Kidney (tissue), 22 donors: ENCODE measurements around the gene SPINK2. TPM values are rescaled to one million over a fixed set of nuclear protein-coding genes. Genes with fewer than 3 reads are reported as not detected.

Experiments used
- DNase-seq, 5 donors: peaks; one replicate each; pipeline ENCODE4 v3.0.0-alpha.2; 2013 to 2020
- FAIRE-seq: peaks from 2 replicates; lab custom pipeline; 2012; peaks lifted over from hg19 to GRCh38; lab: Jason Lieb, UNC
- H3K27ac ChIP-seq, 2 donors: one replicate each; pipeline ENCODE4 v1.7.0; 2013; ENCODE audit warnings: low read depth in 2 of 2, low read length in 2 of 2, inconsistent platforms in 1 of 2
- H3K27me3 ChIP-seq: one replicate; pipeline ENCODE4 v1.7.1; 2013; ENCODE audit warnings: low read length, inconsistent platforms; ENCODE audit not compliant: control insufficient read depth, insufficient read depth
- H3K36me3 ChIP-seq, 3 donors: one replicate each; pipeline versions ENCODE4 v1.7.0 to v1.7.1; 2013; ENCODE audit warnings: low read length in 3 of 3, control low read depth in 1 of 3, inconsistent platforms in 1 of 3; ENCODE audit not compliant: insufficient read depth in 3 of 3, control insufficient read depth in 2 of 3
- H3K4me1 ChIP-seq, 3 donors: one replicate each; pipeline versions ENCODE4 v1.7.0 to v1.7.1; 2013; ENCODE audit warnings: low read length in 3 of 3, inconsistent platforms in 1 of 3, low read depth in 1 of 3; ENCODE audit not compliant: control insufficient read depth in 2 of 3, insufficient read depth in 2 of 3
- H3K4me3 ChIP-seq, 3 donors: one replicate each; pipeline versions ENCODE4 v1.7.0 to v1.8.1; 2013; ENCODE audit warnings: low read length in 3 of 3, control low read depth in 1 of 3, inconsistent platforms in 1 of 3
- H3K9ac ChIP-seq, 3 donors: one replicate each; pipeline versions ENCODE4 v1.7.0 to v1.7.1; 2013; ENCODE audit warnings: low read length in 3 of 3, control low read depth in 1 of 3, inconsistent platforms in 1 of 3
- H3K9me3 ChIP-seq, 3 donors: one replicate each; pipeline versions ENCODE4 v1.7.0 to v1.7.1; 2013; ENCODE audit warnings: low read length in 3 of 3, control low read depth in 1 of 3, inconsistent platforms in 1 of 3; ENCODE audit not compliant: control insufficient read depth in 2 of 3, insufficient read depth in 1 of 3
- CTCF ChIP-seq: IDR thresholded peaks from 3 replicates; pipeline ENCODE4 v1.5.1; 2012; ENCODE audit warnings: mild to moderate bottlenecking, moderate library complexity, borderline replicate concordance; ENCODE audit not compliant: insufficient read depth; ENCODE audit errors: extremely low read depth
- intact Hi-C: fragments of 100-400 bp; cut with DNase I; formaldehyde crosslinking; loops from one replicate; pipeline ENCODE4 v1.11.1; 2022
- long read RNA-seq, 10 donors: library from polyadenylated mRNA in 1 of 10; unstranded in 1 of 10; transcript quantifications; one replicate each; pipeline ENCODE4 v2.0.0 and lab custom pipeline, GENCODE V29; 2021 to 2026
- polyA plus RNA-seq: library from polyadenylated mRNA; stranded (reverse); fragments of 350-450 nt; fragmentation: Illumina TruSeq; extraction: RNeasy Lipid Tissue Mini Kit (QIAGEN cat#74804); gene quantifications from one replicate; pipeline ENCODE4 v1.2.3, GENCODE V29; 2014; ENCODE audit warnings: low read depth, low replicate concordance; ENCODE audit not compliant: insufficient read depth
- total RNA-seq: library from RNA; stranded (reverse); fragmentation: NEBNext Ultra II Directional; extraction: Animal tissue kit (Norgen Biotek cat#: 25700); gene quantifications from one replicate; pipeline ENCODE4 v1.2.1, GENCODE V29; 2021
- donor health status: control.
- donor health status: control.
- donor health status: control.
- donor health status: control.
- donor health status: control.
- donor health status: DM: yes; HTN: yes; CAD: no.
- donor health status: Normal renal cell carcinoma (clear cell type).

SPINK2 gene
- total RNA-seq, result 1.0 TPM
- not detected for polyA plus RNA-seq
- long read RNA-seq, donor 1, result 0 reads
- long read RNA-seq, donor 2, result 0 reads
- long read RNA-seq, donor 3, result 0 reads
- long read RNA-seq, donor 4, result 0 reads
- long read RNA-seq, donor 5, result 0 reads
- long read RNA-seq, donor 6, partial matches to known transcripts, result 11 of 11 reads
- long read RNA-seq, donor 6, other reads (novel, unspliced or antisense), result 0 of 11 reads
- long read RNA-seq, donor 7, result 0 reads
- long read RNA-seq, donor 8, result 0 reads
- long read RNA-seq, donor 9, partial matches to known transcripts, result 6 of 6 reads
- long read RNA-seq, donor 9, other reads (novel, unspliced or antisense), result 0 of 6 reads
- long read RNA-seq, donor 10, result 0 reads

DNA sequence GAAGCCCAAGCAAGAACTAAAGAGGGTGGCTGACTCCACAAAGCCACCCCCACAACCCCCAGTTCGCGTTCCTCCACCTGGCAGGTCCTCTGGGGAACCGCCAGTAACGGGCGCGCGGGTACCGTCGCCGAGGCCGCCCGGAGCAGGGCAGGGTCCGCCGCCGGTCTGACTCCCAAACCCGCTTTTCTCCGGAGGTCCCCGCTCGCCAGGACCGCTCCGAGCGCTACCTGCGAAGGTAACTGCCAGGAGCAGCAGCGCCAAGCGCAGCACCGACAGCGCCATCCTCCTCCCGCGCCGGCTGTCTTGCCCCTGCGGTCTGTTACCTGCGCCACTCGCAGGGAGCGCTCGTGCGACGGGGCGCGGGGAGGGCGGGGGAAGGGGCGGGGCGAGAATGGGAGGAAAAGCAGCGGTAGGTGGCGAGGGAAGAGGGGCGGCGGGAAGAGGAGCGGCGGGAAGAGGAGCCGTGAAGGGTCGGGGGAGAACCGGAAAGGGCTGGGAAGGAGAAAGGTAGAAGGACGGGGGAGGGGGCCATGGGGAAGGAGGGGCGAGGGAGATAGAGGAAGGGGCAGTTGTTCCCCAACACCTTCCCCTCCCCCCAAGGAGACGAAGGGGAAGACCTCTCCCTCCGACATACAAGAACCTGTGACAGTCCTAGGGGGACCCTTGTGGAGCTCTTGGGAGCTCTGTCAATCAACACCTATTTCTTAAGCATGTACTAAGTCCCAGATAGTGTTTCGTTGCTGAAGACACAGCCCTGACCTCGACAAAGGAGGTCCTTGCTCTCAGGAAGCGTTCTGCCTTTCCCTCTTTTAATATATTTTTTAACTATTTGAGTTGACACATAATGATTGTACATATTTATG is at the start of gene SPINK2:
Gene SPINK2, minus strand, starts transcription at position 321 of the 863 bp plus-strand sequence. Its CDS starts 39 bp downstream, at position 282.
- FAIRE-seq (no peak), DNase-seq (peak; percentile 67 to 80 (median 72))
- Histone ChIP-seq H3K4me1 (peaks cover 0 to 2% (median 0%) of the 10 kb centered on the region in 3 donors), H3K9ac (no peak within 1 kb of the TSS), H3K9me3 (no peaks in the 10 kb centered on the region), H3K36me3 (no peaks in the 10 kb centered on the region), H3K27ac (no peak within 1 kb of the TSS), H3K4me3 (no peak within 1 kb of the TSS), H3K27me3 (no peaks in the 10 kb centered on the region)
- intact Hi-C loops, result no loop called here
- no peak for TF ChIP-seq CTCF

GRCh38 chr4:56870946-56871345 is 49.4 kb upstream of the SPINK2 start:
- no peak overlapping the region for H3K27ac ChIP-seq
- no peak for TF ChIP-seq CTCF
- FAIRE-seq (no peak), DNase-seq (peak in 1 of 5 donors; percentile 14)
- no peak overlapping the region for H3K4me3 ChIP-seq
- H3K9ac ChIP-seq, result no peak overlapping the region
- H3K36me3 ChIP-seq, result no peaks in the 10 kb centered on the region
- no peaks in the 10 kb centered on the region for H3K4me1 ChIP-seq
- intact Hi-C loops, result no loop called here
- H3K9me3 ChIP-seq, result no peaks in the 10 kb centered on the region
- H3K27me3 ChIP-seq, result no peaks in the 10 kb centered on the region

DNA sequence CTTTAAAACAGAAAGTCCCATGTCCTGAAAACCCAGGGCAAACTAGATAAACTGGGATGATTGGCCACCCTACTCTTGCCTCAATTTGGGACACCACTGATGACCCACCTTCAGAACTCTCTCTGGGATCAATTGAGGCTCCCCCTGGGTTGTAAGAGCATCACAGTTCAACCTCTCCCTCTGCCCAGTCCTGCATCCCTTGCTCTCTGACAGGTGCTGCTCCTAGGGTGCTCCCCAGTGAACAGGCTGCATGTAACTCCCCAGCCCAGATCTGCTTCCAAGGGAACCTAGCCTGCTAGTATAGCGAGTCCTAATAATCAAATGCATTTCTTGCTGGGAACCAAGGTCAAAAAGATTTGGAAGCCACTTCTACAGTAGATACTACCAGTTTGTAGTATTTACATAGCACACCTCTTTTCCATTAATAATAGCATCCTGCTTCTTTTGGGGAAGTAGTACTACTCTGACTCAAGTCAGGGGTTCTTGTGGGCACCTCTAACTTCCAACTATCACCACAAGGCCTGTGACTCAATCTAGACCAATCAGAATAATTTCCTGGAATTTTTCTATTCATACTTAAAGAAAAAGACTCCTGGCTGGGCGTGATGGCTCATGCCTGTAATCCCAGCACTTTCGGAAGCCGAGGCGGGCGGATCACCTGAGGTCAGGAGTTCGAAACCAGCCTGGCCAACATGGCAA is 42.1 kb upstream of the SPINK2 start:
- Histone ChIP-seq H3K36me3 (no peaks in the 10 kb centered on the region), H3K4me3 (no peak overlapping the region), H3K27ac (no peak overlapping the region), H3K27me3 (no peaks in the 10 kb centered on the region), H3K4me1 (no peaks in the 10 kb centered on the region), H3K9ac (no peak overlapping the region), H3K9me3 (no peaks in the 10 kb centered on the region)
- TF ChIP-seq CTCF, result no peak
- intact Hi-C loops, result no loop called here
- DNase-seq (no peak), FAIRE-seq (no peak)
